ENCODE measurements around the gene TMOD2. TPM values are rescaled to one million over a fixed set of nuclear protein-coding genes. Genes with fewer than 3 reads are reported as not detected.

The TMOD2 gene
- total RNA-seq, 6 experiments from 2014 or later: 11.0 to 14.9 (median 13.5) TPM

DNA sequence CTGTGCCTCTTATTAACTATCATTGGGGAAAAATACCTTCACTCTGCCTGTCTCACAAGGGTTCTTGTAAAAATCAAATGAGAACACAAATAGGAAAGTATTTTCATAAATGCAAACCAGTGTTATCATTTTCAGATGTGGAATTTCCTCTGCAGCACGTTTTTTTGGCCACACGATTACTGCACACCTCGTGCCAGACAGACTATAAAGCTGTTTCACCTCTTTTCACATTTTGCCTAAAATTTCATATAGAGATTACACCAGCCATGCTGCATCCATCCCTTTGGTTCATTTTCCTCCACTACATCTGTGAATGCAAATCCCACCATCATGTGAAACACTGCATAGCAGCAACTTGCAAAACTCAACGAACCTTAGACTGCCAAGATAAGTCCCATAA is 1.2 kb upstream of the TMOD2 start:
- DNase-seq: no peak
- Mint-ChIP-seq H3K27ac (no peak overlapping the region), H3K4me3 (no peak overlapping the region), H3K9me3 (no peaks in the 10 kb centered on the region), H3K4me1 (ENCODE audit: low read depth) (peaks cover 19% of the 10 kb centered on the region), H3K36me3 (ENCODE audit: low read depth) (no peaks in the 10 kb centered on the region; the same call in 1 of the 2 replicates), H3K27me3 (ENCODE audit: insufficient read depth) (peaks cover 20% of the 10 kb centered on the region)
- TF ChIP-seq, protein P1, sequence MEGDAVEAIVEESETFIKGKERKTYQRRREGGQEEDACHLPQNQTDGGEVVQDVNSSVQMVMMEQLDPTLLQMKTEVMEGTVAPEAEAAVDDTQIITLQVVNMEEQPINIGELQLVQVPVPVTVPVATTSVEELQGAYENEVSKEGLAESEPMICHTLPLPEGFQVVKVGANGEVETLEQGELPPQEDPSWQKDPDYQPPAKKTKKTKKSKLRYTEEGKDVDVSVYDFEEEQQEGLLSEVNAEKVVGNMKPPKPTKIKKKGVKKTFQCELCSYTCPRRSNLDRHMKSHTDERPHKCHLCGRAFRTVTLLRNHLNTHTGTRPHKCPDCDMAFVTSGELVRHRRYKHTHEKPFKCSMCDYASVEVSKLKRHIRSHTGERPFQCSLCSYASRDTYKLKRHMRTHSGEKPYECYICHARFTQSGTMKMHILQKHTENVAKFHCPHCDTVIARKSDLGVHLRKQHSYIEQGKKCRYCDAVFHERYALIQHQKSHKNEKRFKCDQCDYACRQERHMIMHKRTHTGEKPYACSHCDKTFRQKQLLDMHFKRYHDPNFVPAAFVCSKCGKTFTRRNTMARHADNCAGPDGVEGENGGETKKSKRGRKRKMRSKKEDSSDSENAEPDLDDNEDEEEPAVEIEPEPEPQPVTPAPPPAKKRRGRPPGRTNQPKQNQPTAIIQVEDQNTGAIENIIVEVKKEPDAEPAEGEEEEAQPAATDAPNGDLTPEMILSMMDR (IDR thresholded peaks at IDR 0.05): no peak

- Mint-ChIP-seq H3K27me3 (ENCODE audit: insufficient read depth) (peaks cover 18% of the 10 kb centered on the region), H3K9me3 (no peaks in the 10 kb centered on the region), H3K4me1 (ENCODE audit: low read depth) (peaks cover 19% of the 10 kb centered on the region), H3K27ac (no peak overlapping the region), H3K36me3 (ENCODE audit: low read depth) (no peaks in the 10 kb centered on the region; the same call in 1 of the 2 replicates), H3K4me3 (peak overlapping the region; percentile 89)
- TF ChIP-seq, protein P1 (IDR thresholded peaks at IDR 0.05): no peak
- DNase-seq: no peak
Measured at GRCh38 chr15:51751697-51752683, 593 bp downstream of the TMOD2 start.

DNA sequence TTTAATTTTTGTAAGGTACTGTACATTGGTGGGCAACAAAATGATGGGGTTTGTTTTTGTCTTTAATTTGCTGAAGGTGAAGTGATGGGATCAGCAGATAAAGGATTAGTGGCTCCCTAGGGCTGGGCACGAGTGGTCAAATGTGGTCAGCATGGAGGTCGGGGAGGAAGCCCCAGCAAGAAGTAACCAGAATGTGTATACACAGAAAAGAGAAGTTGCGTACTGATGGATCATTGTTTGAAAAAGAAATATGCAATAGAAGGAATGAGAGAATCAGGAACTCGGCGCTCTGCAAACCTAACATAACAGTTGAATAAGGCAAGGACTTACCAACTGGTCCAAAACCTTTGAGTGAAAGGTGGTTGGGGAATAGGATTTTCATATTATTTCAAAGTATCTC is 1.5 kb downstream of the TMOD2 start:
- Mint-ChIP-seq H3K4me1 (ENCODE audit: low read depth) (peaks cover 19% of the 10 kb centered on the region), H3K4me3 (peak overlapping the region; percentile 14; the same call in 1 of the 2 replicates), H3K27ac (no peak overlapping the region), H3K36me3 (ENCODE audit: low read depth) (no peaks in the 10 kb centered on the region; the same call in 1 of the 2 replicates), H3K27me3 (ENCODE audit: insufficient read depth) (peaks cover 13% of the 10 kb centered on the region), H3K9me3 (no peaks in the 10 kb centered on the region)
- TF ChIP-seq, protein P1 (IDR thresholded peaks at IDR 0.05): no peak
- DNase-seq: no peak

DNA sequence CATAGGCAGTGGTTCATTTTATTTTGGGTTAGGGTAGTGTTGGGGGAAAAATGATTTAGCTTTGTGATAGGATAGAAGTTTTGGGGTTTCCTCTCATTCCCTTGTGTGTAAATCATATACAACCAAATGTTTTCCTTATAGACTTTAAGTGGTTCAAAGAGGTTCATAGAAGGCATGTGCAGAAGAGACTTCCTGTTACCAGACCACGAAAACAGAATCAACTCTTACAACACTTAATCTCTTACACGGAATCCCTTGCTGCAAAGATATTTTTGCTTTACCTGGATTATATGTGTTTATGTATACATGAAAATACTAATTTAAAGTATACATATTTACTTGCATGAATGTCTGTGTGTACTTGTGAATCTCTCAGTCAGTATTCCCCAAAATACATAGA is 2.9 kb downstream of the TMOD2 start:
- H3K27me3 Mint-ChIP-seq (ENCODE audit: insufficient read depth): peaks cover 10% of the 10 kb centered on the region
- no peaks in the 10 kb centered on the region for H3K9me3 Mint-ChIP-seq
- TF ChIP-seq, protein P1 (IDR thresholded peaks at IDR 0.05): no peak
- no peak overlapping the region for H3K4me3 Mint-ChIP-seq
- no peaks in the 10 kb centered on the region; the same call in 1 of the 2 replicates for H3K36me3 Mint-ChIP-seq (ENCODE audit: low read depth)
- no peak for DNase-seq
- peaks cover 33% of the 10 kb centered on the region for H3K4me1 Mint-ChIP-seq (ENCODE audit: low read depth)
- H3K27ac Mint-ChIP-seq: no peak overlapping the region

DNA sequence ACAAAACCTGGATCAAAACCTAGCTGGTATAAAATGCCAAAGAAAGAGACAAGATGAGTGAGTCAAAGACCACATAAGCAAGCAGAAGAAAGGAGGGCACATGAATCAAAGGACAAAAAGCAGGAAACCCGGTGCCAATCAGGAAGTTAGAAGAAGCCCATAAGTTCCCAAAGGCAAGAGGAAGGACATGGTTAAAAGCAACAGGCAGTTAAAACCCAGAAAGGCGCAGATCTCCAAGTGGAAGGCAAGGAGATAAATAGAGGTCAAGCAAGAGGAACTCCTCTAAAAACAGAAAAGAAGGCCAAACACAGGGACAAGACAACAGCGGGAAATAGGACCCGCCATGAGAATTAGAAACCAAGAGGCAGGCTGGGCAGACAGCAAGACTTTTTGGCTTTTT is 4.4 kb downstream of the TMOD2 start:
- H3K9me3 Mint-ChIP-seq: no peaks in the 10 kb centered on the region

More for the DNA sequence above, 4.4 kb downstream of the TMOD2 start:
- Mint-ChIP-seq H3K27me3 (ENCODE audit: insufficient read depth) (no peaks in the 10 kb centered on the region; the same call in none of the 2 replicates), H3K36me3 (ENCODE audit: low read depth) (no peaks in the 10 kb centered on the region; the same call in 1 of the 2 replicates), H3K27ac (no peak overlapping the region), H3K4me1 (ENCODE audit: low read depth) (peaks cover 40% of the 10 kb centered on the region), H3K4me3 (no peak overlapping the region)
- DNase-seq: no peak
- TF ChIP-seq, protein P1 (IDR thresholded peaks at IDR 0.05): no peak
